GM21367 (cell line): ENCODE data around the gene GRM8.

Experiments used
- ATAC-seq: cut with Tn5 transposase; IDR thresholded peaks from one replicate; pipeline ENCODE4 v1.9.1; 2021; ENCODE audit not compliant: unreplicated experiment

Gene GRM8

DNA sequence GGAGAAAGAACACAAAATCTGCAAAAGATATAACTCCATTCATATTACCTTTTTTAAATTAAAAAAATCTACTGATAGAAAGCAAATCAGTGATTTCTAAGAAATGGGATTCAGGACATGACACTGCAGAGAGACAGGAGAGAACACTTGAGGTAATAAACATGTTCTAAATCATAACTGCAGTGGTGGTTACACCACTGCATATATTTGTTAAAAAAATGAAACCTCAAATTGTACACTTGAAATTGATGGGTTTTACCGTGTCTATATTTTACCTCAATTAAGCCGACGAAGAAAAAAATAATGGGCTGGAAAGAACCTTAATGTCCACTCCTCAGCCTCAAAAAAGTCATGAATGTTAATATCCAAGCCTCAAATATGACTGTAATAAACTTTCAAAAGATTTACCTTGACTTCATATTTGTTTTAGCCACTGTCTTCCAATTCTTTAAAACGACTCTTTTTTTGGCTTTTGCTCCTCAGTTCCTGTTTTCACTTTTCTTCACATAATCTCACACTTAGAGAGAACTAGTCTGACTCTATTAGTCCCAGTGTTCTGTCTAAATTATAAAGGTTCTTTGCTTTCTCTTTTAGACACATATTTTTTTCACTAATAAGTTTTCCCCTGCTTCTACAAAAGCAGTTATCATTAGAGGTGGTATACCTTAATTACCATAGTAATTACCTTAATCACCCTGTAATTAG lies 502.4 kb downstream of the GRM8 start:
- no peak for ATAC-seq

DNA sequence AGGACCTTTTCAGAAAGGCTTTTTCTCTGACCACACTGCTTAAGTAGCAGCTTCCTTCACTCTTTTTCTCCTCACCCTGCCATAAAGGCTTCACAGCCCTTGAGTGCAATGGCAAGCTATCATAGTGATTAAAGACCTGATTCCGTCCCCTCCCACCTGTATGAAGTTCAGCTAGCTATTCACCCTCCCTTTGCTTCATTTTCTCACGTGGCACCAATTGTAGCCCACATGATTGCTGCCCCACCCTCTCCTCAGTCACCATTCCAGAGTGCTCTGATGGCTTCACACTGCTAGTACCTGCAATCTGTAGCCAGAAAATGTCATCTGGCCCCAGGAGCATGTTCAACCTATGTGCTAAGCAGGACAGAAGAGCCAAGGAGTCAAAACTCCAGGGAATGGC lies 523.8 kb downstream of the GRM8 start:
- no peak for ATAC-seq

DNA sequence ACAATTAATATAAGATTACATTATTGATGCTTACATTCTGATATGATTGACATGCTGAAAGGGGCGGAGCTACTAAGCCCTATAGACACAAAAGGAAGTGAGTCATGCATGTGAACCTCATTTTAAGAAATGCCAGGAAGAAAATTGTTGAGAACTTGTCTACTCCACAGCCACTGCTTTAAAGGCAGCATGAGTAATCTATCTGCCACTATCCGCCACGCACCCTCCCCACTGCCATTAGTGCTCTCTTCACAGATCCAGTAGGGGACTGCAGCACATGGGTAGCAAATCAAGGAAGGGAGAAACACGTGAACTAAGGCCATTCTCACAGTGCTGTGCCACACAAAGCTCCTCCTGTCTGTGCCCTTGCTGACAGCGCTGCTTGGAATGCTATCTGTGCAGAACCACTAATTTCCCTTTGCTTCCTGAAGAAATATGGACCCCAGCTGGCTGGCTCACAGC lies 524.8 kb downstream of the GRM8 start:
- no peak for ATAC-seq

DNA sequence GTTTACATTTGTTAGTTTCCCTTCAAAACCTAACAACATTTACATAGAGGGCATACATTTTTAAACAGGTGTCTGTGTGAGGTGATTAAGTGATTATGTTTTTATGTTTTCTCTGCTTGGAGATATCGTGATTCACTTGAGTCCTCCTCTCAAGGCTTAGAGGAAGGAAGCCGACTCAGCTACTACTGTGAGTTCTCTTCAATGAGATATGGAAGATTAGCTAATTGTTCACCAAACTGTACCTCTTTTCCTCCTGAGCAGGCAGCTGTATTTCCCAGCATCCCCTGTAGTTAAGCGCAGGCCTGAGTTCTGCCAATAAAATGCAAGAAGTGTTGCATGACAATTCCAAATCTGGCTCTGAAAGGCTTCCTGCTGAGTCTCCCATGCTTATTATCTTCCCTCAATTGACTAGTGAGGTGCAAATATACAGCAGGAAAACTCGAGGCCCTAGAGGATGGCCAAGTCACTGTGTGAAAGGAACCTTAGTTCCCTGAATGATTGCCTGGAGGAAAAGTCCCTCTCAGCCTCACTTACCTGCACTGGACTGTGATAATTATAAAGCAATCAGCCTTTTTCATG lies 528.7 kb downstream of the GRM8 start:
- no peak for ATAC-seq

DNA sequence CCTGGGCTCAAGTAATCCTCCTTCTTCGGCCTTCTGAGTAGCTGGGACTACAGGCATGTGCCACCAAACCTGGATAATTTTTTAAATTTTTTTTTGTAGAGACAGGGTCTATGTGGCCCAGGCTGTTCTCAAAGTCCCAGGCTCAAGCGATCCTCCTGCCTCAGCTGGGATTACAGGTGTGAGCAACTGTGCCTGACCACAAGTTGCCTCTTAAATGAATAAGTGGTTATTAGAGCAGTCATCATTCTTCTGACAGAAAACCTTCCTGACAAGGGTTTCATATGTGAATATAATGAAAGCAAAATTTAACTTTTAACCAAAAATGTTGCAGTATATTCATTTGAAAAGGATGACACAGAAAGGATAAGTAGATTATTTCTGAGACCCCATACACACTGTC lies 532.5 kb downstream of the GRM8 start:
- peak; percentile 87 for ATAC-seq

DNA sequence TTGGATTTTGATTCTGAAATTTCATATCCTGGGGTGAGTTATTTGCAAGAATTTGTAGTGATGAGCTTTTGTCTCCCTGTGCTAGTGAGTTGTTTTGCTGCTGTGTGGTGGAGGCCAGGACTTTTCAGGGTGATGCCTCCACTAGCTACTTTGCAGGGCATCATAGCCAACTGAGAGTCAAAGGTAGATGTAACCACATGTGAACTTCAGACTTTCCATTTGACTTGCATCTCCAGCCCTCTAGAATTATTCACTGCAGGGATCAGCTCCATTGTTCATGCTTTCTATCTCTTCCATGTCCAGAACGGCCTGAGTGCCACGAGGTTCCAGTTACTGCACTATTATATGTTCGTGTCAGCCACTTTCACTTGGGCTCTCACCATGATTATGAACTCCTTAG lies 534.3 kb downstream of the GRM8 start:
- no peak for ATAC-seq

DNA sequence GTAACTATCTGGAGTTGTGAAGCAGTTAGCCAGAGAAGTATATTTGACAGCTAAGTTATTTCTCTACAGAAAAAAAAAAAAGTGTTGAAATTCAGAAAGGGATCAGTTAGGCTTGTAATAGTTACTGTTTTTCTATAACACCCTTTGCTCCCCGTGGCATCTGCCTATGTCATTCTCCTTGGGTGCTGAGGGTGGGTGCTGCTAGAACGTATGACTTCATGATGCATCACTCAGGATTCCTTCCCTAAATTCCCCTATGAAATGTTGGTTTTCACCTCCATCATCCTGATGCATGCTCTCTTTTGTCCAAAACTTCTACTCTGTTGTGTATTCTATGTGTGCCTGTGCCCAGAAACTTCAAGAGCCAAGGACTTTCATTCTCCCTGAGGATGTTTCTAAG lies 536.4 kb downstream of the GRM8 start:
- no peak for ATAC-seq

DNA sequence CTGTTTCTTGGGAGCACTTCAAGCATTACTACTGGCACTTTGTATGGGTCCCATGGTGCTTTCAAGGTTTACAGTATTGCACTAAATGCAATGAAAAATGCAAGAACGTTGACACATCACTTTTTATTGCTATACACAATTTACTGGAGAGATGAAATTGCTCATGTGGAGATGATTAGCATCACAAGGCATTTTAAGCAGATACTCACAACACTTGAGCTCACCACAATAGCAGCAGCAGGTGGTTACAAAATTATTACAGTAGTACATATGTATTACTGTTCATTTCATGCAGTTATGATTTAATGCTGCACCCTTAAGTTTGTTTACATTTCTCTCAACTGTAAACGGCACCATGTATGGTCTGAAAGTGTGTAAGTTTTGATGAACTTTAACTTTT lies 537.7 kb downstream of the GRM8 start:
- ATAC-seq = no peak

DNA sequence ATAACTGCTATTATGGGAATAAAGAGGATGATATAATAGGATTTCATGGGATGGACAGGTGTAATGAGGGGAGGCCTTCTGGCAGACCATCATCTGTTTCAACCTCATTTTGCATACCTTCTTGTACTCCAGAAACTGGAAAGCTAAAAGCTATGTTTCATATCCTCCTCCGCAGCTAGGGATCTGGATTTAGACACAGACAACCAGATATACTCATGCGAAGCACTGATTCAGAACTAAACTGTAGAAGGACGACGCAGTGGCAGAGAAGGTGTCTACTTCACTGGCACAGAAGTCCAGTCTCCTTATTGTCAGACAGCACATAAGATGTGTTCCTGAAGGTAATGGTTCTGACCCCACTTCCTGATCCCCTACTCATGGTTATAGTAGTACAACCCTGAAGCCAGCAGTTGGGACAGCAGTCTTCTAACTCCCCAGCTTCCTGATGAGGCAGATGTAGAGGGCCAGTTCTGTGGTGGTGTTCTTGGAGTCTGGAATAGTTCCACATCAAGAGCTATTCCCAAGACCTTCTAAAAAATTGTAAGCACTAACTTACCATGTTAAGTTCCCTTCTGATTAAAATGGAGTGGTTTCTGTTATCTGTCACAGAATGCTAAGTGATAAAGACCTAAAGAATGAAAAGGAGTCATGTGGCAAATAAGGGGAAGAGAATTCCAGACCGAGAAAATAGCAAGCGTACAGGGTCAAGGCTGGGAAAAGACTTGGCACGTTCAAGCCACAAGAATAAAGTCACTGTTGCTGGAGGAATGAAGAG lies 550.3 kb downstream of the GRM8 start:
- peak; percentile 54 for ATAC-seq

DNA sequence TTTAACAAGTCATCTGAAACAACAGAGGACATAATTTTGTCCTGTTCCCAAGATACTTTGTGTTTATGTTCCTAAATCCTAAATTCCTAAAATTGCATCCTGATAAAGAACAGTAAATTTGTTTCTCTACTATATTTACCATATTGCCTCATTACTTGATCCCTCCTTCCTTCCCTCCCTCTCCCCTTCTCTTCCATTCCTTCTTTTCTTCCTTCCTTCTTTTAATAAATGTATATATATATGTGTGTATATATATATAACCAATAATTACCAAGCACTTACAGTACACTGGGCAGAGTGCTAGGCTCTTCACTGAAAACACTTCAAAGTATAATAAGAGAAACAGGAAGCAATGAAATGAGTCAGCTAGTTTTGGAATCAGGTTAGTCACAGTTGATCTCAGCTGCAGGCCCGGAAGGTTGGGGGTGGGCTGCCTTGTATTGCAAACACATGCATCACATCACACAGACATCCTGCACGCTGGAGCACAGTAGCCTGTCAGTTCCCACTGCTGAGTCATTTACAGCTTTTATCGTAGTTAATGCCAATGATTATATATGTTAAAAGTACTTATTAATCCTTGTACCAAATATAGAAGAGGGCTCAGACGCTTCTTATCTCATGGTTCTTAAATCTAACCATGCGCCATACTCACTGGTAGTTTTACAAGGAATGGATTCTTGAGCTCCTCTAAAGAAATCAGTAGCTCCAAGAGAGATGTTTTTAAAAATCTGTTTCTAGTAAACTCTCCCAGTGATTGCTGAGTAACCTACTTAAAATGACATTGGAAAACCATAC lies 551.7 kb downstream of the GRM8 start:
- ATAC-seq = peak; percentile 85

DNA sequence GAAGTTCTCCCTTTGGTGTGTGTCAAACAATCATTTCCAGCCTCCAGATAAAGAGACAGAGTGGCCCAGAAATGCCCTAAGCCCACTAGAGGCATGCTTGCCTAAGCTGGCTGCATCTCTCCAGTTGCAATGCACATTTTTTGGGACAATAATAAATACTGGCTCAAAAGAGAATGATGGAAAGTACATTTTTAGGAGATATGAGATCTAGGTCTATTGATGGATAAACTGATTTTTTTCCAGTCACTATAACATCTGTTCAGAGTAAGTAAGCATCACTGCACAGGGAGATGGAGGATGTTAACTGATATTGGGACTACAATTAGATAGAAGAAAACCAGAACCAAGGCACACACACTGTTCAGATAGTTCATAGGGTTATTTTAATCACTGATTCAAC lies 553.0 kb downstream of the GRM8 start:
- no peak for ATAC-seq

DNA sequence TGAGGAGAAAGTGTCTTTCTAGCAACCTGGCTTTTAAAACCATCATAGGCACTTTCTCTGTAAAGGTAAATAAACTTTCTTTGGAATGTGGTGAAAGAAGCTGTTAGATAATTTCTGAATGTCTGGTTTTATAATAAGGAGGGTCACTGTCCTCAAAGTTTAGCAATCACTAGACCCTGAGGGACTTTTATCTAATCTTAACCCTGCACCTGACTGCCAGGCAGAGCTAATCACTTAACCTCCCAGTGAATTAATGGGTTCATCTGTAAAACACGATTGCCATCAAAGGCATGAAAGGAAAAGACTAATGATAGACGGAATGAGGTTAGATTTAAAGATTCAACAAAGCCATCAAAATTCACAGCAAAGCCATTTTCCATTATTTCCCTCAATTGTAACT lies 553.8 kb downstream of the GRM8 start:
- ATAC-seq = no peak

DNA sequence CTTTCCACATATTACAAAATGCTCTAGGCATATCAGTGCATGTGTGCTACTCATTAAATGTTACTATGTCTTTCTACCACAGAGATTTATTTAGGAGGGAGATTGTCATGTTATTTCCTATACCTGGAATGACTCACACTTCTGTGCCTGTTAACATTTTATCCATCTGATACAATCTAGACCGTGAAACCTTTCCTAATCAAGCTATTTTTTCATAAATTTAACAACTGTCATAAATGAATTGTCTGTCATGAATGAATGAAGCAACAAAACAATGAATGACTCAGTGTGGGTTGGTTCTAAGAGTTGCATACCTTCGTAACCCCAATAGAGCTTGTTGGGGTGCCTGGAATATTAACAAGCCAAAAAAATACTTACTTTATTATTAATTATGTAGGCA lies 554.3 kb downstream of the GRM8 start:
- ATAC-seq = no peak

DNA sequence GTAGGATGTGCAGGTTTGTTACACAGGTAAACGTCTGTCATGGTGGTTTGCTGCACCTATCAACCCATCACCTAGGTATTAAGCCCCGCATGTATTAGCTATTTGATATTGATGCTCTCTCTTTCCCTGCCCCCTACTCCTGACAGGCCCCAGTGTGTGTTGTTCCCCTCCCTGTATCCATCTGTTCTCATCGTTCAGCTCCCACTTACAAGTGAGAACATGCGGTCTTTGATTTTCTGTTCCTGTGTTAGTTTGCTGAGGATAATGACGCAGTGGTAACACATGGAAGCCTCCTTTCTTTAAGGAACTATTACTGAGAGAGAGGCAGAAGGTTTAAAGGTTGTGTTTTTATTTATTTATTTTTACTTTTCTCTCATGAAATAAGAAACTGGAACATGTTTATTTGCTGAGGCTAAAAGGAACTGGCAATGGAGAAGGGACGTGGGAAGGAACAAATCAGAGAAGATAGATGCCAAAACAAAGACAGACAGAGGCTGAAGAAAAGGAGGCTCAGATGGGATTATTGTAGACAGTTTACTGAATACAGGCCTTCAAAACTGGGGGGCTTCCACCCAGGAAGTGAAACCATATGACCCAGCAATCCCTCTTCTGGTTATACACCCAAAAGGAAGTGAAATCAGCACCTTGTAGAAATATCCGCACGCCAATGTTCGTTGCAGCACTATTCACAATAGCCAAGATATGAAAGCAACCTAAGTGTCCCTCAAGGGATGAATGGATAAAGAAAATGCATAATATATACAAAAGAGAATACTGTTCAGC lies 556.3 kb downstream of the GRM8 start:
- ATAC-seq = peak; percentile 39

DNA sequence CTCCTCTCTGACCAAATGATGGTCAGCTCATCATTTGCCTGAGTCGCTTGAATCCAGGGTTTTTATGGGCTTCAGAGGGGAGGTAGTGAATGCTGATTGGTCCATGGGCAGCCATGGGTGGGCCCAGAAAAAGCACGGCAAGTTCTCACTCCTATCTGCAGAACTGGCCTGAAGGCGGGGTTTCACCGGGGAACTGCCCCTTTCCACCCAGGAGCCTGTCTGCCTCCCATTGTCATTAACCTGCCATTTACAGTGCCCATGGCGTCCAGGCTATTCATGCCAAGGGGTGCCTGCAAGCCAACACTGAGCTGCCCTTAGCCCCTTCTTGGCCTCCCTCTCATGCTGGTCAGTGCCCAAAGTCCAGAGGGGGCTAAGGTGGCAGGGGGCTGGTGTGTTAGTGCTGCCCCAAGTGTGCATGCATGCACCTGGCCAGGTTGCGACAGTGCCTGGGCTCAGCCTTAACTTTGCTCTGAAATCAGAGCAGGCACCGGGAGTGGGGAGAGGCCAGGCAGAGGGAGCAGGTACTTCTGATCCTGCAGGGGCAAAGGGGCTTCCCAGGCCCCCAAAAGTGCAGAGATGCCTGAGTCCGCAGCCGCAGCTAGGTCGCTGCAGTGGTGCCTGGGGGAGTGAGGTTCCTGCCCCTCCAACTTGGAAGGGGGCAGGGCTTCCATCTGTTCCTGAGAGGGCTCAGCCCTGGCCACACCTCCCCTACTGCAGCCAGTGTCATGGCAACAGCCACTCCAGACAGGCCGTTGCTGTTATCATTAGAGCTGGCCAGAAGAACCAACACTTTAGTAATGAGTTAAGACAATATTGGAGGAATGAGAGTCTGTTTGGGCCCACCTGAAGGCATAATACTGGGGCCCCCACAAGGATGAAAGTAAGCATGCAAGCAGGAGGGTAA lies 561.6 kb downstream of the GRM8 start:
- no peak for ATAC-seq

DNA sequence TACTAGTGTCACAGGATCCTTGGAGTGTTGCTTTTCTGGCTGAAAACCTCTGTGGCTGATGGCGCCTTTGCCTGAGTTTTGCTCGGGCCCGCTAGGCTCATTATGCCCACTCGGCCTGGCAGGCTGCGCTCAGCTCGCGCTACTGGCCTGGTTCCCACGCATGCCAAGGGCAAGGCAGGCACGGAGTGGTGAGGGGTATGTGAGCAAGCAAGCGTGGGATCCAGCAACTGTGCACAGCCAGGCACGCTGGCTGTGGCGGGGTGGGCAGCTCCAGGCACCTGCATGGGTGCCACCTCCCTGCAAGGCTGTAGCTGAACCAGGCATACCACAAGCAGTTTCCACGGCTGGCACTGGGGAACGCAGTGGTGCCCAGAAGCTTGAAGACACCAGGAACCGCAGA lies 562.6 kb downstream of the GRM8 start:
- ATAC-seq = no peak

DNA sequence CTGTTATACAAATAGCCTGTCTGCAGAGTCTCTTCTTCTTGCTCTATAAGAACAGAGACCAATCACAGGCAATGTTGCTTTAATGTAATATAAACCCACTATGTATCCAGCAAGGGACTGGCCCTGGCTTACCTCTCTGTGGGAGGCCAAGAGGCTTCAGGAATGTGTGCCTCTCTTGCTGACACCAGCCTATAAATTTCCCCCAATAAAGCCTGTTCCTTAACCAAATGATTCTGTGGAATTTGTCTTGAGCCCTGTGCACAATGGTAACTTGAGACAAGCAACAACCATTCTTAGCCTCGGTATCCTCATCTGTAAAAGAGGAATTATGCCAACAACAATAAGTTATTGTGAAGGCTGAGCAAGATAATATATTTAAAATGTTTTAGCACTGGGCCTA lies 563.7 kb downstream of the GRM8 start:
- ATAC-seq = no peak

DNA sequence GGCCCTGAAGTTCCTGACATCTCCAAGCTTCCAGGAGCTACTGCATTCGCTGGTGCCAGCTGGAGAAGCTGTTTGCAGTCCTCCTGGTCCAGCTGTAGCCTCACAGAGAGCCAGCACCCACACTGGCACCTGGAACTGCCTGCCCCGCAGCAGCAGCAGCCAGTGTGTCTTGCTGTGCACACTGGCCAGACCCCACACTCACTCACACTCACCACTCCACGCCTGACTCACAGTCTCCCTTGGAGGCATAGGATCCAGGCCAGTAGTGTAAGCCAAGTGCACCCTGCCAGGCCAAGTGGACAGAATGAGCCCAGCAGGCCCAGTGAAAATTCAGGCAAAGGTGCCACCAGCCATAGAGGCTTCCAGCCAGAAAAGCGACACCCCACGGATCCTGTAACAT lies 566.3 kb downstream of the GRM8 start:
- no peak for ATAC-seq

DNA sequence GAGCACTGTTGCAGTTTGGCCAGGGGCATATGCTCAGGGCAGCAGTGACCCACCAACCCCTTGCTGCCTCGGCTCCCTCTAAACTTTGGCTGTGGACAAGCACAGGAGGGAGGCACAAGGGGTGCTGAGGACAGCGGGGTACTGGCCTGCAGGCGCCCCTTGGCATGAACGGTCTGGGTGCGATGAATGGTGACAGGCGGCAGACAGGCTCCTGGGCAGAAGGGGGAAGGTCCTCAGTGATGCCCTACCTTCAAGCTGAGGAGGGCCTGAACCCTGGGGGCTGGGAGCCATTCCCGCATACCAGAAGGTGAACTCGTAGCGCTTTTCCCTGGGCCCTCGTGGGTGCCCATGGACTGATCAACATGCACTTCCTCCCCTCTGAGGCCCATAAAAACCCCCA lies 567.1 kb downstream of the GRM8 start:
- no peak for ATAC-seq
